SK-N-SH (cell line): Measurements from ENCODE around the gene TDRD9.

Experiments
- CTCF ChIP-seq: fragments of 200-600 bp; sonication (generic); IDR thresholded peaks from 2 replicates; pipeline ENCODE4 v1.6.1; 2017; ENCODE audit warnings: antibody characterized with exemption, mild to moderate bottlenecking, moderate library complexity
- EP300 ChIP-seq, 2 experiments: IDR thresholded peaks; 2 replicates each; pipeline versions ENCODE4 v1.4.0 to v1.6.1; 2012; ENCODE audit warnings: borderline replicate concordance in 1 of 2, low read depth in 1 of 2, low read length in 1 of 2
- JUND ChIP-seq: IDR thresholded peaks from 2 replicates; pipeline ENCODE4 v1.4.0; 2012
- PBX3 ChIP-seq: IDR thresholded peaks from 2 replicates; pipeline ENCODE4; 2012
- POLR2AphosphoS5 ChIP-seq: IDR thresholded peaks from 2 replicates; pipeline ENCODE4 v1.6.1; 2012; ENCODE audit warnings: low read depth, low read length
- RFX5 ChIP-seq: IDR thresholded peaks from 2 replicates; pipeline ENCODE4 v1.6.1; 2012; ENCODE audit warnings: mild to moderate bottlenecking, improper control_type of control experiment, low read length
- TEAD4 ChIP-seq: IDR thresholded peaks from 2 replicates; pipeline ENCODE4 v1.4.0; 2012; ENCODE audit warnings: mild to moderate bottlenecking, borderline replicate concordance; ENCODE audit not compliant: insufficient read depth
- YY1 ChIP-seq: IDR thresholded peaks from 2 replicates; pipeline ENCODE4 v1.4.0; 2012; ENCODE audit warnings: low read depth, mild to moderate bottlenecking
- TF ChIP-seq, protein P1 (sequence below): IDR thresholded peaks from 2 replicates; pipeline ENCODE4 v1.4.0; 2012; ENCODE audit warnings: low read depth
- TF ChIP-seq, protein P2 (sequence below): IDR thresholded peaks from 2 replicates; pipeline ENCODE4 v1.6.1; 2012; ENCODE audit warnings: mild to moderate bottlenecking, low read depth, low read length, moderate library complexity

GRCh38 chr14:103887170-103887501, 41.1 kb upstream of the TDRD9 start:
- TF ChIP-seq EP300 (IDR thresholded peaks at IDR 0.05; ENCODE audit: borderline replicate concordance in 1 of 2, low read depth in 1 of 2, low read length in 1 of 2) = no peak
- TF ChIP-seq TEAD4 = no peak
- TF ChIP-seq CTCF = no peak
- TF ChIP-seq, protein P1, sequence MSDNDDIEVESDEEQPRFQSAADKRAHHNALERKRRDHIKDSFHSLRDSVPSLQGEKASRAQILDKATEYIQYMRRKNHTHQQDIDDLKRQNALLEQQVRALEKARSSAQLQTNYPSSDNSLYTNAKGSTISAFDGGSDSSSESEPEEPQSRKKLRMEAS = no peak
- no peak for TF ChIP-seq RFX5
- TF ChIP-seq JUND = no peak
- TF ChIP-seq PBX3 = no peak
- TF ChIP-seq YY1 = no peak
- TF ChIP-seq, protein P2, sequence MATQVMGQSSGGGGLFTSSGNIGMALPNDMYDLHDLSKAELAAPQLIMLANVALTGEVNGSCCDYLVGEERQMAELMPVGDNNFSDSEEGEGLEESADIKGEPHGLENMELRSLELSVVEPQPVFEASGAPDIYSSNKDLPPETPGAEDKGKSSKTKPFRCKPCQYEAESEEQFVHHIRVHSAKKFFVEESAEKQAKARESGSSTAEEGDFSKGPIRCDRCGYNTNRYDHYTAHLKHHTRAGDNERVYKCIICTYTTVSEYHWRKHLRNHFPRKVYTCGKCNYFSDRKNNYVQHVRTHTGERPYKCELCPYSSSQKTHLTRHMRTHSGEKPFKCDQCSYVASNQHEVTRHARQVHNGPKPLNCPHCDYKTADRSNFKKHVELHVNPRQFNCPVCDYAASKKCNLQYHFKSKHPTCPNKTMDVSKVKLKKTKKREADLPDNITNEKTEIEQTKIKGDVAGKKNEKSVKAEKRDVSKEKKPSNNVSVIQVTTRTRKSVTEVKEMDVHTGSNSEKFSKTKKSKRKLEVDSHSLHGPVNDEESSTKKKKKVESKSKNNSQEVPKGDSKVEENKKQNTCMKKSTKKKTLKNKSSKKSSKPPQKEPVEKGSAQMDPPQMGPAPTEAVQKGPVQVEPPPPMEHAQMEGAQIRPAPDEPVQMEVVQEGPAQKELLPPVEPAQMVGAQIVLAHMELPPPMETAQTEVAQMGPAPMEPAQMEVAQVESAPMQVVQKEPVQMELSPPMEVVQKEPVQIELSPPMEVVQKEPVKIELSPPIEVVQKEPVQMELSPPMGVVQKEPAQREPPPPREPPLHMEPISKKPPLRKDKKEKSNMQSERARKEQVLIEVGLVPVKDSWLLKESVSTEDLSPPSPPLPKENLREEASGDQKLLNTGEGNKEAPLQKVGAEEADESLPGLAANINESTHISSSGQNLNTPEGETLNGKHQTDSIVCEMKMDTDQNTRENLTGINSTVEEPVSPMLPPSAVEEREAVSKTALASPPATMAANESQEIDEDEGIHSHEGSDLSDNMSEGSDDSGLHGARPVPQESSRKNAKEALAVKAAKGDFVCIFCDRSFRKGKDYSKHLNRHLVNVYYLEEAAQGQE = no peak
- no peak for TF ChIP-seq POLR2AphosphoS5
